Hepatocyte (in vitro differentiated cells): ENCODE results near the gene PRRG3.

Experiments
- CTCF ChIP-seq: fragments of 200-600 bp; sonication (generic); IDR thresholded peaks from 2 replicates; pipeline ENCODE4 v1.5.1; 2016; ENCODE audit warnings: antibody characterized with exemption, mild to moderate bottlenecking; ENCODE audit not compliant: poor library complexity
- EZH2phosphoT487 ChIP-seq: fragments of 200-600 bp; sonication (generic); IDR thresholded peaks from one replicate; pipeline ENCODE4 v1.6.1; 2018; ENCODE audit warnings: antibody characterized with exemption, mild to moderate bottlenecking, low read depth, moderate library complexity; ENCODE audit not compliant: unreplicated experiment, severe bottlenecking

GRCh38 chrX:151723156-151723760 is 28.0 kb downstream of the PRRG3 start:
- TF ChIP-seq CTCF (no peak), EZH2phosphoT487 (no peak)
